OCI-LY3 (cell line): ENCODE measurements around the gene MESP2.

Source experiments
- H2AFZ ChIP-seq: fragments of 200-600, 300-600 bp; shearing (Covaris generic); 2 replicates; pipeline ENCODE4 v1.6.0; 2014; ENCODE audit warnings: antibody characterized with exemption, low read depth, low read length
- H3K27ac ChIP-seq: fragments of 200-600, 300-600 bp; sonication (generic); 2 replicates; pipeline ENCODE4 v1.5.1; 2014; ENCODE audit warnings: mild to moderate bottlenecking, low read length, moderate library complexity, mixed read lengths
- H3K27me3 ChIP-seq: fragments of 200-600, 300-600 bp; sonication (generic); 2 replicates; pipeline ENCODE4 v1.6.1; 2014; ENCODE audit warnings: low read depth, low read length, mixed read lengths
- H3K36me3 ChIP-seq: fragments of 200-600, 300-600 bp; sonication (generic); replicated peaks from 2 replicates; pipeline ENCODE3; 2014; ENCODE audit warnings: low read depth, low read length, mixed read lengths
- H3K4me1 ChIP-seq: fragments of 300-600, 200-600 bp; sonication (generic); 2 replicates; pipeline ENCODE4 v1.6.1; 2014; ENCODE audit warnings: low read length, mixed read lengths
- H3K4me2 ChIP-seq: fragments of 200-600, 300-600 bp; sonication (generic); 2 replicates; pipeline ENCODE4 v1.6.1; 2014; ENCODE audit warnings: low read length, mixed read lengths
- H3K4me3 ChIP-seq: fragments of 300-600, 200-600 bp; sonication (generic); 2 replicates; pipeline ENCODE4 v1.5.1; 2014; ENCODE audit warnings: antibody characterized with exemption, mild to moderate bottlenecking, low read length, moderate library complexity
- H3K79me2 ChIP-seq: fragments of 300-600, 200-600 bp; shearing (Covaris generic); 2 replicates; pipeline ENCODE4 v1.6.1; 2014; ENCODE audit warnings: mild to moderate bottlenecking, low read length, mixed read lengths
- H3K9ac ChIP-seq: fragments of 300-600, 200-600 bp; shearing (Covaris generic); 2 replicates; pipeline ENCODE4 v1.6.0; 2014; ENCODE audit warnings: mild to moderate bottlenecking, low read length, moderate library complexity
- H3K9me3 ChIP-seq: fragments of 200-600, 300-600 bp; shearing (Covaris generic); 2 replicates; pipeline ENCODE4 v1.6.1; 2014; ENCODE audit warnings: low read length, mixed read lengths; ENCODE audit not compliant: insufficient read depth
- H4K20me1 ChIP-seq: fragments of 200-600, 300-600 bp; sonication (generic); 2 replicates; pipeline ENCODE4 v1.6.1; 2016; ENCODE audit warnings: low read length, mixed read lengths; ENCODE audit not compliant: insufficient read depth
- EZH2phosphoT487 ChIP-seq: fragments of 200-600 bp; shearing (Covaris generic); IDR thresholded peaks from 2 replicates; pipeline ENCODE4 v1.6.1; 2018; ENCODE audit warnings: antibody characterized with exemption, mixed run types, low read depth
- TF ChIP-seq, protein P1 (sequence below): fragments of 200-600, 300-600 bp; sonication (generic); IDR thresholded peaks from 2 replicates; pipeline ENCODE4 v1.5.1; 2014; ENCODE audit warnings: antibody characterized with exemption, low read length, low read depth

The MESP2 gene

DNA sequence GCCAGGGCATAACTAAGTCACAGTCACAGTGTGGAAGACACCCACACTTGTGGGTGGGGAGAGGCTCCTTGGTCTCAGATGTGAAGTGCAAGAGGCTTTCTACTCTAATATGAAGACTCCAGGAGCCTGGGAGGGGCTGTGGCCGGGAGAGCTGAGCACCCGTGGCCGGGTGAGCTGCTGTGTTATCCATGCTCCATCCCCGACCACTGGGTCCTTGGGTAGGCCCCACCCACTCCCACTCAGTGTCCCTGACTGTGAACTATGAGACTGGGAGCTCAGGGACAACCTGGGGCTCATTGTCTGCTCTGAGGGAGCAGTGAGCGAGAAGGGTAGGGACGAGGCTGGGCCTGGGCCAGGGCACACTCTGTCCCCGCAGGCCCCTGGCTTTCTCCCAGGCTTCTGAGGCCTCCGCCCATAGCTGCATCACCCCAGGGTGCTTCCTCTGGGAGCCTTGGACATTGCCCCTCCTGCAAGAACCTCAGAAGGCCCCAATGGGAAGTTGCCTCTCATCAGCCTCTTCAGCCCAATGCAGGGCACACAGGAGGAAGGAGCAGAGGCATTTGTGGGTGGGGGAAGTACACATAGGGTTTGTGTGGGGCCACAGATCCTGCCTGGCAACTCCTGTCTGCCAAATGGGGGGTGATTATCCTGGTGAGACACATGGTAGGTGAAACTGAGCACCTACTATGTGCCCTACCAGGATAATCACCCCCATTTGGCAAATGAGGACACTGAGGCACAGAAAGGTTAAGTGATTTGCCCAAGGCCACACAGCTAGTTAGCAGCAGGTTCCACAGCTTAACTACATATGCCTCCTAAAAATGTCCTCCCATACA is 36.1 kb downstream of the MESP2 start:
- H3K4me1 ChIP-seq = no peaks in the 10 kb centered on the region
- H3K27ac ChIP-seq = no peak overlapping the region
- no peak overlapping the region for H3K9ac ChIP-seq
- peaks cover 10% of the 10 kb centered on the region; the same call in 1 of the 2 replicates for H3K9me3 ChIP-seq
- no peaks in the 10 kb centered on the region for H4K20me1 ChIP-seq
- no peaks in the 10 kb centered on the region for H3K36me3 ChIP-seq
- H3K4me2 ChIP-seq = no peak overlapping the region
- no peaks in the 10 kb centered on the region for H3K27me3 ChIP-seq
- no peaks in the 10 kb centered on the region for H3K79me2 ChIP-seq
- no peak overlapping the region for H3K4me3 ChIP-seq
- no peak overlapping the region for H2AFZ ChIP-seq
- TF ChIP-seq, protein P1, sequence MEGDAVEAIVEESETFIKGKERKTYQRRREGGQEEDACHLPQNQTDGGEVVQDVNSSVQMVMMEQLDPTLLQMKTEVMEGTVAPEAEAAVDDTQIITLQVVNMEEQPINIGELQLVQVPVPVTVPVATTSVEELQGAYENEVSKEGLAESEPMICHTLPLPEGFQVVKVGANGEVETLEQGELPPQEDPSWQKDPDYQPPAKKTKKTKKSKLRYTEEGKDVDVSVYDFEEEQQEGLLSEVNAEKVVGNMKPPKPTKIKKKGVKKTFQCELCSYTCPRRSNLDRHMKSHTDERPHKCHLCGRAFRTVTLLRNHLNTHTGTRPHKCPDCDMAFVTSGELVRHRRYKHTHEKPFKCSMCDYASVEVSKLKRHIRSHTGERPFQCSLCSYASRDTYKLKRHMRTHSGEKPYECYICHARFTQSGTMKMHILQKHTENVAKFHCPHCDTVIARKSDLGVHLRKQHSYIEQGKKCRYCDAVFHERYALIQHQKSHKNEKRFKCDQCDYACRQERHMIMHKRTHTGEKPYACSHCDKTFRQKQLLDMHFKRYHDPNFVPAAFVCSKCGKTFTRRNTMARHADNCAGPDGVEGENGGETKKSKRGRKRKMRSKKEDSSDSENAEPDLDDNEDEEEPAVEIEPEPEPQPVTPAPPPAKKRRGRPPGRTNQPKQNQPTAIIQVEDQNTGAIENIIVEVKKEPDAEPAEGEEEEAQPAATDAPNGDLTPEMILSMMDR = no peak
- TF ChIP-seq EZH2phosphoT487 = no peak

DNA sequence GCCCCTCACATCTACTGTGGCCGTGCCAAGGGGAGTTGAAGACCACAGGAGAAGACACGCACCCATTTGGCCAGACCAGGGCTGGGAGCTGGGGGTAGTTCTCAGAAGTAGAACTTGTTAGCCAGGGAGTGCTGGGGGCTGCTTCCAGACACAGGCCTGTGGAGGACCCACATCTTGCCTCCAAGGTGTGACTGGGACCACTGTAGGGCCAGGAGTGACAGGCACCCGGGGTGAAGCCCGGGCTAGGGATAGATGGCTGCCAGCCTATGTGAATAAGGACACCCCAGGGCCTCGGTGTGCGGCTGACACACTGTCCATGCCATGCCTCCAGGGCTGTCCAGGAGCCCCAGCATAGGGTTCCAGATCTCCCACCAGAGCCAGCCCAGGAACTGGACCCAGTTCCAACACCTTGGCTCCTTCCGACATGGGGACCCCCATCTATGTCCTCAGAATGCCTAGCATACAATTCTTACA is 36.8 kb downstream of the MESP2 start:
- H3K36me3 ChIP-seq = no peaks in the 10 kb centered on the region
- H3K27me3 ChIP-seq = no peaks in the 10 kb centered on the region
- H3K4me2 ChIP-seq = no peak overlapping the region
- H4K20me1 ChIP-seq = no peaks in the 10 kb centered on the region
- no peaks in the 10 kb centered on the region for H3K79me2 ChIP-seq
- peaks cover 10% of the 10 kb centered on the region; the same call in 1 of the 2 replicates for H3K9me3 ChIP-seq
- no peak for TF ChIP-seq EZH2phosphoT487
- TF ChIP-seq, protein P1 = no peak
- no peak overlapping the region for H2AFZ ChIP-seq
- no peak overlapping the region for H3K4me3 ChIP-seq
- no peaks in the 10 kb centered on the region for H3K4me1 ChIP-seq
- no peak overlapping the region for H3K27ac ChIP-seq
- H3K9ac ChIP-seq = no peak overlapping the region

DNA sequence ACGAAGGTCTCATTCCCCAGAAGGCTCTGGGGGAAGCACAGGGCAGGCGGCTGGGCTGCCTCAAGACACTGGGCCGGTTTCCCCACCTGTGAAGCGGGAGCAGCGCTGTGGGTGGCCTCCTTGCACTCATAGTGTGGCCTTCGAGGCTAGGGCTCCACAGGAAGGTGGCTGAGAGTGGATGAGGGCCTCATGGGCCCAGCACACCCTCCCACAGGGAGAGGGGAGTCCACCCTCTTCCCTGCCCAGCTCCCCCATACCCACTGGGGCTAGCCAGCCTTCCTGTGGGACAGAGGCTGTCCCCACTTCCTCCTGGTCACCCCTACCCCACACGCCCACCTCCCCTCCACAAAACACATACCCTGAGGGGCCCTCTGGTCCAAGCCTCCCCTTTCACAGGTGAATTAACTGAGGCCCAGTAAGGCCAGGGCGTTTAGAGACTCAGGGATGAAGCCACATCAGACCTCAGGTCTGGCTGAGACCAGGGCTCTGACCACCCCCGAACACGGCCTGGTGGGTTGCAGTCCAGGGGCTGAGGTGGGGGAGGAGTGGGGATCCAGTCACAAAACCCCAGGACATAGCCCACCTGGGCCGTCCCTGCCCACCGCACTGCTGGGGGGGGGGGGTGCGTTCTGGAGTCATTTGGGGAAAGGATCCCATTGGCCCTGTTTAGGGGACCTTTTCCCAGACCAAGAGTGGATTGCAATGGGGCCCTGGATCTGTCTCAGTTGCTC is 37.4 kb downstream of the MESP2 start:
- no peak overlapping the region for H3K4me3 ChIP-seq
- no peaks in the 10 kb centered on the region for H4K20me1 ChIP-seq
- H3K9ac ChIP-seq = no peak overlapping the region
- TF ChIP-seq, protein P1 = no peak
- TF ChIP-seq EZH2phosphoT487 = no peak
- no peaks in the 10 kb centered on the region for H3K4me1 ChIP-seq
- H3K27ac ChIP-seq = no peak overlapping the region
- no peak overlapping the region for H3K4me2 ChIP-seq
- H3K79me2 ChIP-seq = no peaks in the 10 kb centered on the region
- no peaks in the 10 kb centered on the region for H3K36me3 ChIP-seq
- H3K27me3 ChIP-seq = no peaks in the 10 kb centered on the region
- H3K9me3 ChIP-seq = peaks cover 10% of the 10 kb centered on the region; the same call in 1 of the 2 replicates
- no peak overlapping the region for H2AFZ ChIP-seq

DNA sequence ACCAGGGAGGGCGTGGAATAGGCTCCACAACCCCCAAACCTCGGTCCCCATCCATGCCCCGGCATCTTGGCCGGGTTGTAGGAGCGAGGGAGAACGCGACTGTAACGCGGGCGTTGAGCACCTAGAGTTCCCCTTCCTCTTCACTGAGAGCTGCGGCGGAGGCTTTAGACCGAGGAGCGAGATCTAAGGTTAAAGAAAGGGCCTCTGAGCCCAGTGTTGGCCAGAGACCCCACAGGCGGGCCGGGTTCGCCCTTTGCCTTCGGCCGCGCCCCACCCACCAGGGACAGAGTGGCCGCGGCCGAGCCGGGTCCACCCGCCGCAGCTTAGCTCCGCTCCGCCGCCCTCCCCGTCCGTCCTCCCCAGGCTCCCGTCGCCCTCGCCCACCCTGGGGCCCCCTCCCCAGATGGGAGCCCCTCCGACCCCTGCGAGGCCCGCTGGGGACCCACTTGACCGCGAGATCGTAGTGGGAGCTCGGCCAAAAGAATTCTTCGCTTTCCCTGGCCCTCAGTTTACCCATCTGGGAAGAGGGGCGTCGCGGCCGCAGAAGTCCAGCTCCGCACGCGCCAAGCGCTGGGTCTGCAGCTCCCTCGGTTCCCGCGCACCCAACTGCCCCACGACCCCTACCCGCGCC is 38.1 kb downstream of the MESP2 start:
- Histone ChIP-seq H3K4me2 (no peak overlapping the region), H3K27ac (no peak overlapping the region), H3K4me3 (no peak overlapping the region), H3K79me2 (no peaks in the 10 kb centered on the region), H2AFZ (no peak overlapping the region), H4K20me1 (no peaks in the 10 kb centered on the region), H3K27me3 (no peaks in the 10 kb centered on the region), H3K36me3 (no peaks in the 10 kb centered on the region), H3K4me1 (no peaks in the 10 kb centered on the region), H3K9ac (no peak overlapping the region), H3K9me3 (peaks cover 10% of the 10 kb centered on the region; the same call in 1 of the 2 replicates)
- no peak for TF ChIP-seq EZH2phosphoT487
- TF ChIP-seq, protein P1 = no peak
